IMR-90 (cell line): ENCODE data around the gene RXFP2. TPM values are rescaled to one million over a fixed set of nuclear protein-coding genes. Genes with fewer than 3 reads are reported as not detected.

Experiments
- ATAC-seq: fragments of 200-7000 bp; cut with Tn5 transposase; 2 replicates; pipeline ENCODE4 v1.9.1; 2020; ENCODE audit warnings: low read depth, mild to moderate bottlenecking, moderate library complexity
- BruUV-seq: library from RNA; stranded (reverse); fragments of 400-500 nt; replicated peaks from 2 replicates; lab custom pipeline; 2021; lab: Mats Ljungman, UMichigan
- CTCF ChIA-PET: fragments of 300-600 bp; formaldehyde crosslinking; extraction: SDS; loops from one replicate; lab custom pipeline; 2021; ENCODE audit warnings: antibody characterized with exemption; lab: Yijun Ruan, JAX
- POLR2A ChIA-PET: fragments of 300-600 bp; sonication (Branson Sonifier 250); formaldehyde crosslinking; loops from one replicate; lab custom pipeline; 2022; ENCODE audit warnings: antibody characterized with exemption; ENCODE audit not compliant: unreplicated experiment; lab: Charles Lee
- DNase-seq: peaks from one replicate; pipeline ENCODE4 v3.0.0; 2013
- H2AFZ ChIP-seq: replicated peaks from 2 replicates; pipeline ENCODE3; 2013; ENCODE audit warnings: low read length, mild to moderate bottlenecking; ENCODE audit not compliant: poor library complexity
- H2AK5ac ChIP-seq: 2 replicates; pipeline ENCODE4 v1.6.1; 2013; ENCODE audit warnings: low read depth, low read length, inconsistent platforms
- H2AK9ac ChIP-seq: replicated peaks from 2 replicates; pipeline ENCODE3; 2013; ENCODE audit warnings: mild to moderate bottlenecking, low read depth, low read length, moderate library complexity; ENCODE audit not compliant: poor library complexity
- H2BK120ac ChIP-seq: 2 replicates; pipeline ENCODE4 v1.6.1; 2013; ENCODE audit warnings: low read depth, low read length, inconsistent platforms
- H2BK15ac ChIP-seq: 3 replicates; pipeline ENCODE4 v1.6.1; 2013; ENCODE audit warnings: low read depth, low read length, inconsistent platforms
- H2BK20ac ChIP-seq: 2 replicates; pipeline ENCODE4 v1.6.1; 2013; ENCODE audit warnings: low read depth, mild to moderate bottlenecking, inconsistent platforms, low read length, moderate library complexity
- H2BK5ac ChIP-seq: 2 replicates; pipeline ENCODE4 v1.6.1; 2013; ENCODE audit warnings: mild to moderate bottlenecking, low read depth, low read length, inconsistent platforms; ENCODE audit not compliant: poor library complexity, severe bottlenecking
- H3K14ac ChIP-seq: replicated peaks from 2 replicates; pipeline ENCODE4 v1.6.1; 2013; ENCODE audit warnings: low read depth, low read length, inconsistent platforms
- H3K18ac ChIP-seq: 2 replicates; pipeline ENCODE4 v1.6.1; 2013; ENCODE audit warnings: low read depth, low read length, control low read depth
- H3K23ac ChIP-seq: 2 replicates; pipeline ENCODE4 v1.6.1; 2013; ENCODE audit warnings: low read depth, low read length, inconsistent platforms
- H3K27ac ChIP-seq: 2 replicates; pipeline ENCODE4 v1.5.1; 2013; ENCODE audit warnings: mild to moderate bottlenecking, control low read depth, low read length; ENCODE audit not compliant: insufficient read depth
- H3K27me3 ChIP-seq: 2 replicates; pipeline ENCODE4 v1.6.1; 2013; ENCODE audit warnings: low read length; ENCODE audit not compliant: control insufficient read depth, insufficient read depth
- H3K36me3 ChIP-seq: 2 replicates; pipeline ENCODE4 v1.6.1; 2013; ENCODE audit warnings: low read length, mixed read lengths; ENCODE audit not compliant: control insufficient read depth, insufficient read depth
- H3K4ac ChIP-seq: 2 replicates; pipeline ENCODE4 v1.6.1; 2013; ENCODE audit warnings: low read depth, low read length, inconsistent platforms
- H3K4me1 ChIP-seq: 2 replicates; pipeline ENCODE4 v1.6.1; 2013; ENCODE audit warnings: low read length, mixed read lengths; ENCODE audit not compliant: control insufficient read depth, insufficient read depth
- H3K4me2 ChIP-seq: 2 replicates; pipeline ENCODE4 v1.6.1; 2013; ENCODE audit warnings: low read depth, mild to moderate bottlenecking, control low read depth, low read length, moderate library complexity
- H3K4me3 ChIP-seq: 2 replicates; pipeline ENCODE4 v1.5.1; 2013; ENCODE audit warnings: low read depth, mild to moderate bottlenecking, control low read depth, low read length, moderate library complexity; ENCODE audit not compliant: insufficient read depth
- H3K56ac ChIP-seq: 2 replicates; pipeline ENCODE4 v1.6.1; 2013; ENCODE audit warnings: low read length, inconsistent platforms; ENCODE audit not compliant: insufficient read depth; ENCODE audit errors: extremely low read depth
- H3K79me1 ChIP-seq, 2 experiments: 2 replicates each; pipeline ENCODE4 v1.6.1; 2013; ENCODE audit warnings: low read length in 2 of 2, inconsistent platforms in 1 of 2, low read depth in 1 of 2
- H3K9ac ChIP-seq: 2 replicates; pipeline ENCODE4 v1.6.1; 2013; ENCODE audit warnings: low read depth, low read length, control low read depth
- H3K9me1 ChIP-seq: 2 replicates; pipeline ENCODE4 v1.6.1; 2013; ENCODE audit warnings: low read length, inconsistent platforms; ENCODE audit not compliant: insufficient read depth
- H3K9me3 ChIP-seq: 2 replicates; pipeline ENCODE4 v1.6.1; 2013; ENCODE audit warnings: low read length; ENCODE audit not compliant: control insufficient read depth, insufficient read depth
- H4K20me1 ChIP-seq: 2 replicates; pipeline ENCODE4 v1.6.1; 2013; ENCODE audit warnings: low read length, inconsistent platforms; ENCODE audit not compliant: insufficient read depth
- H4K5ac ChIP-seq: 2 replicates; pipeline ENCODE4 v1.6.1; 2013; ENCODE audit warnings: mild to moderate bottlenecking, low read depth, low read length, control low read depth
- H4K8ac ChIP-seq, 2 experiments: 2 replicates each; pipeline ENCODE4 v1.6.1; 2013; ENCODE audit warnings: low read depth in 2 of 2, low read length in 2 of 2, control low read depth in 1 of 2, inconsistent platforms in 1 of 2
- H4K91ac ChIP-seq: 2 replicates; pipeline ENCODE4 v1.6.1; 2013; ENCODE audit warnings: low read depth, low read length, inconsistent platforms; ENCODE audit not compliant: insufficient read depth
- BHLHE40 ChIP-seq: fragments of 150-350 bp; IDR thresholded peaks from 2 replicates; pipeline ENCODE4 v1.6.1; 2016; ENCODE audit warnings: mild to moderate bottlenecking, low read depth, low read length
- NFE2L2 ChIP-seq: fragments of 150-350 bp; IDR thresholded peaks from 2 replicates; pipeline ENCODE4 v1.6.1; 2016; ENCODE audit warnings: low read depth, mild to moderate bottlenecking, low read length
- POLR2A ChIP-seq: IDR thresholded peaks from 2 replicates; pipeline ENCODE4 v1.6.1; 2012; ENCODE audit warnings: mild to moderate bottlenecking, low read depth, low read length
- RFX5 ChIP-seq: IDR thresholded peaks from 2 replicates; pipeline ENCODE4 v1.8.0; 2012; ENCODE audit warnings: low read depth, mild to moderate bottlenecking, low read length, moderate library complexity
- WGBS, 2 experiments: methylation state at CpG; one replicate each; pipeline versions ENCODE4 v1.1.5 to v1.1.7; 2013; ENCODE audit warnings: missing lambda C conversion rate in 2 of 2; ENCODE audit not compliant: insufficient read length in 1 of 2; ENCODE audit errors: extremely low coverage in 2 of 2; 5-methylcytosine and 5-hydroxymethylcytosine counted together
- dilution Hi-C: fragments of 300-500 bp; cut with HindIII; formaldehyde crosslinking; loops from one replicate; pipeline ENCODE4 v1.14.3; 2018; ENCODE audit warnings: low sequenced_read_pairs; ENCODE audit not compliant: unreplicated experiment
- in situ Hi-C: fragments of 300-500 bp; cut with MboI; formaldehyde crosslinking; loops from 3 replicates; pipeline ENCODE4 v1.14.3; 2019; ENCODE audit warnings: low sequenced_read_pairs, inconsistent platforms, mixed read lengths
- intact Hi-C: fragments of 100-400 bp; cut with micrococcal nuclease; formaldehyde crosslinking; loops from 2 replicates; pipeline ENCODE4 v1.10.0; 2022
- polyA plus RNA-seq, 3 experiments: library from polyadenylated mRNA; depleted of rRNA; stranded (reverse); fragments of >200 nt; gene quantifications; 2 replicates each; pipeline ENCODE4 v1.2.3, GENCODE V29; 2012; ENCODE audit warnings: low replicate concordance in 1 of 3
- total RNA-seq: library from RNA; depleted of rRNA; stranded (reverse); fragments of >200 nt; gene quantifications from 2 replicates; pipeline ENCODE4 v1.2.3, GENCODE V29; 2012
- TF ChIP-seq, protein P1 (sequence below): fragments of 150-350 bp; IDR thresholded peaks from 2 replicates; pipeline ENCODE4 v1.6.1; 2016; ENCODE audit warnings: low read depth, mild to moderate bottlenecking, low read length, moderate library complexity, borderline replicate concordance

RXFP2 gene
- total and polyA plus RNA-seq, 2 of the 4 experiments (the other 2 are of a cell fraction) = not detected

DNA sequence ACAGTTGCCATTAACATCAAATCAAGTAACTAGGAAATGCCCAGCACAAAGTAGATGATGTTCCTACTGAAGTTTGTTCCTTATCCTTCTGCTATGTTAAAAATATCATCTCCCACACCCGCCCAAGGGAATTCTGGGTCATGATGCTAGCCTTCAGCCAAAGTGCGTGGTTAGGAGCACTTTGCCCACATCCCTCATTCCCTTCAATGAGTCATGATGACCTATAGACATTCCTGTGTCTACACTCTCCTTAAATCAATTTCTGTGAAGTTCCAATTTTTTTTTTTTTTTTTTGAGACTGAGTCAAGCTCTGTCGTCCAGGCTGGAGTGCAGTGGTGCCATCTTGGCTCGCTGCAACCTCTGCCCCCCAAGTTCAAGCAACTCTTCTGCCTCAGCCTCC lies 17.0 kb downstream of the RXFP2 start (continued):
- TF ChIP-seq RFX5 (no peak), NFE2L2 (peak; percentile 25; the same call in 1 of the 2 replicates)
- TF ChIP-seq, protein P1, sequence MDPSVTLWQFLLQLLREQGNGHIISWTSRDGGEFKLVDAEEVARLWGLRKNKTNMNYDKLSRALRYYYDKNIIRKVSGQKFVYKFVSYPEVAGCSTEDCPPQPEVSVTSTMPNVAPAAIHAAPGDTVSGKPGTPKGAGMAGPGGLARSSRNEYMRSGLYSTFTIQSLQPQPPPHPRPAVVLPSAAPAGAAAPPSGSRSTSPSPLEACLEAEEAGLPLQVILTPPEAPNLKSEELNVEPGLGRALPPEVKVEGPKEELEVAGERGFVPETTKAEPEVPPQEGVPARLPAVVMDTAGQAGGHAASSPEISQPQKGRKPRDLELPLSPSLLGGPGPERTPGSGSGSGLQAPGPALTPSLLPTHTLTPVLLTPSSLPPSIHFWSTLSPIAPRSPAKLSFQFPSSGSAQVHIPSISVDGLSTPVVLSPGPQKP = no peak

DNA sequence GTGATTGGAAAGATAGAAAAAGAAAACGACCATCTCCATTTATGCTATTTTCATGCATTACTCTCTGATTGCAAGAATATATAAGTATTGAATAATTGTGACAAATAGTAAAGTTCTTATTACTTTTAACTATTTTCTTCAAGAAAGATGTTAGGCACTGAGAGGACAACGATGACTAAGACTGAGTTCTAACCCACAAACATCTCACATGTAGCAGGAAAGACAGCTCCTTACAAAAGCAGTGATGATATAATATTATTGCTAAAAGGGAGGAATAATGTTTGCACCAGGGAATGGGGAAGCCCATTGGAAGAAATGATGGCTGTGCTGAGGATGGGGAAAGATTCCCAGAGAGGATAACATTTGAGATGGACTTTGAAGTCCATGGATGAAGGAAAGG lies 22.6 kb downstream of the RXFP2 start:
- no peak overlapping the region for H2BK20ac ChIP-seq
- WGBS, 2 experiments = no CpG with 5 or more reads among the region's 2 CpGs
- H3K4me1 ChIP-seq = peaks cover 3% of the 10 kb centered on the region; the same call in 1 of the 2 replicates
- H3K14ac ChIP-seq = no peak overlapping the region
- H3K79me1 ChIP-seq = no peaks in the 10 kb centered on the region
- H3K4me3 ChIP-seq = no peak overlapping the region
- no peak for ATAC-seq
- no peak overlapping the region; the same call in 1 of the 2 replicates for H2BK120ac ChIP-seq
- H2AK5ac ChIP-seq = no peak overlapping the region
- H2AK9ac ChIP-seq = no peak overlapping the region
- H4K91ac ChIP-seq = no peak overlapping the region
- no peak overlapping the region for H3K23ac ChIP-seq
- H3K9ac ChIP-seq = no peak overlapping the region
- CTCF ChIA-PET = no interaction called here
- no peak overlapping the region for H3K4me2 ChIP-seq
- in situ Hi-C loops (no loop called here), dilution Hi-C loops (no loop called here), intact Hi-C loops (no loop called here)
- no peak overlapping the region; a peak in 1 of 4 replicates for H4K8ac ChIP-seq
- no peak overlapping the region for H2AFZ ChIP-seq
- peaks cover 3% of the 10 kb centered on the region; the same call in 1 of the 2 replicates for H3K9me1 ChIP-seq
- TF ChIP-seq, protein P1 = no peak
- TF ChIP-seq POLR2A (no peak), BHLHE40 (no peak)
- POLR2A ChIA-PET = no interaction called here
- no peaks in the 10 kb centered on the region for H4K20me1 ChIP-seq
- no peak overlapping the region; the same call in 1 of the 2 replicates for H4K5ac ChIP-seq
- H2BK5ac ChIP-seq = no peak overlapping the region
- no peak overlapping the region for H2BK15ac ChIP-seq
- no peaks in the 10 kb centered on the region for H3K27me3 ChIP-seq
- no peak overlapping the region for H3K56ac ChIP-seq
- no peak overlapping the region for H3K4ac ChIP-seq
- DNase-seq = peak; percentile 71
- H3K9me3 ChIP-seq = no peaks in the 10 kb centered on the region
- no TSS peak for BruUV-seq
- H3K36me3 ChIP-seq = no peaks in the 10 kb centered on the region
- H3K27ac ChIP-seq = no peak overlapping the region
- H3K18ac ChIP-seq = no peak overlapping the region; the same call in 1 of the 2 replicates
